ENCODE results near the gene FLVCR2.

FLVCR2 gene

GRCh38 chr14:75559045-75559444 is 19.4 kb upstream of the FLVCR2 start:
- Histone ChIP-seq H3F3A (ENCODE audit: control insufficient read depth, insufficient read depth) (no peaks in the 10 kb centered on the region), H3K79me2 (ENCODE audit: control insufficient read depth, low read length) (no peaks in the 10 kb centered on the region), H3K4me3 (ENCODE audit: low read length) (no peak overlapping the region), H3K36me3 (ENCODE audit: control insufficient read depth, low read length) (no peaks in the 10 kb centered on the region), H3K27ac (ENCODE audit: low read depth, low read length) (no peak overlapping the region), H3K4me1 (ENCODE audit: control insufficient read depth, low read length) (no peaks in the 10 kb centered on the region; the same call in 1 of the 2 replicates), H3K9me3 (ENCODE audit: control insufficient read depth, insufficient read depth, low read length) (no peaks in the 10 kb centered on the region), H4K20me1 (ENCODE audit: control insufficient read depth, insufficient read depth, low read depth, low read length) (no peaks in the 10 kb centered on the region), H3K9me2 (replicated peaks; ENCODE audit: control insufficient read depth, low read length) (no peaks in the 10 kb centered on the region), H3K4me2 (ENCODE audit: low read length) (no peak overlapping the region), H3K27me3 (ENCODE audit: control insufficient read depth, low read length) (peaks cover 27% of the 10 kb centered on the region)
- no peak for TF ChIP-seq EZH2phosphoT487 (IDR thresholded peaks at IDR 0.05; ENCODE audit: borderline replicate concordance, low read length)
- TF ChIP-seq, protein P1, sequence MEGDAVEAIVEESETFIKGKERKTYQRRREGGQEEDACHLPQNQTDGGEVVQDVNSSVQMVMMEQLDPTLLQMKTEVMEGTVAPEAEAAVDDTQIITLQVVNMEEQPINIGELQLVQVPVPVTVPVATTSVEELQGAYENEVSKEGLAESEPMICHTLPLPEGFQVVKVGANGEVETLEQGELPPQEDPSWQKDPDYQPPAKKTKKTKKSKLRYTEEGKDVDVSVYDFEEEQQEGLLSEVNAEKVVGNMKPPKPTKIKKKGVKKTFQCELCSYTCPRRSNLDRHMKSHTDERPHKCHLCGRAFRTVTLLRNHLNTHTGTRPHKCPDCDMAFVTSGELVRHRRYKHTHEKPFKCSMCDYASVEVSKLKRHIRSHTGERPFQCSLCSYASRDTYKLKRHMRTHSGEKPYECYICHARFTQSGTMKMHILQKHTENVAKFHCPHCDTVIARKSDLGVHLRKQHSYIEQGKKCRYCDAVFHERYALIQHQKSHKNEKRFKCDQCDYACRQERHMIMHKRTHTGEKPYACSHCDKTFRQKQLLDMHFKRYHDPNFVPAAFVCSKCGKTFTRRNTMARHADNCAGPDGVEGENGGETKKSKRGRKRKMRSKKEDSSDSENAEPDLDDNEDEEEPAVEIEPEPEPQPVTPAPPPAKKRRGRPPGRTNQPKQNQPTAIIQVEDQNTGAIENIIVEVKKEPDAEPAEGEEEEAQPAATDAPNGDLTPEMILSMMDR (IDR thresholded peaks at IDR 0.05; ENCODE audit: low read depth, low read length, poor library complexity, severe bottlenecking), result no peak

- H4K20me1 ChIP-seq (ENCODE audit: control insufficient read depth, insufficient read depth, low read depth, low read length), result no peaks in the 10 kb centered on the region
- H3K4me3 ChIP-seq (ENCODE audit: low read length), result no peak overlapping the region
- TF ChIP-seq EZH2phosphoT487 (IDR thresholded peaks at IDR 0.05; ENCODE audit: borderline replicate concordance, low read length), result no peak
- TF ChIP-seq, protein P1 (IDR thresholded peaks at IDR 0.05; ENCODE audit: low read depth, low read length, poor library complexity, severe bottlenecking), result no peak
- no peaks in the 10 kb centered on the region; the same call in 1 of the 2 replicates for H3K4me1 ChIP-seq (ENCODE audit: control insufficient read depth, low read length)
- H3K27me3 ChIP-seq (ENCODE audit: control insufficient read depth, low read length), result peaks cover 25% of the 10 kb centered on the region
- H3F3A ChIP-seq (ENCODE audit: control insufficient read depth, insufficient read depth), result no peaks in the 10 kb centered on the region
- H3K9me3 ChIP-seq (ENCODE audit: control insufficient read depth, insufficient read depth, low read length), result no peaks in the 10 kb centered on the region
- no peaks in the 10 kb centered on the region for H3K9me2 ChIP-seq (replicated peaks; ENCODE audit: control insufficient read depth, low read length)
- H3K79me2 ChIP-seq (ENCODE audit: control insufficient read depth, low read length), result no peaks in the 10 kb centered on the region
- H3K4me2 ChIP-seq (ENCODE audit: low read length), result no peak overlapping the region
- no peaks in the 10 kb centered on the region for H3K36me3 ChIP-seq (ENCODE audit: control insufficient read depth, low read length)
- no peak overlapping the region for H3K27ac ChIP-seq (ENCODE audit: low read depth, low read length)
These were observed 18.8 kb upstream of the FLVCR2 start for GRCh38 chr14:75559451-75560222.

DNA sequence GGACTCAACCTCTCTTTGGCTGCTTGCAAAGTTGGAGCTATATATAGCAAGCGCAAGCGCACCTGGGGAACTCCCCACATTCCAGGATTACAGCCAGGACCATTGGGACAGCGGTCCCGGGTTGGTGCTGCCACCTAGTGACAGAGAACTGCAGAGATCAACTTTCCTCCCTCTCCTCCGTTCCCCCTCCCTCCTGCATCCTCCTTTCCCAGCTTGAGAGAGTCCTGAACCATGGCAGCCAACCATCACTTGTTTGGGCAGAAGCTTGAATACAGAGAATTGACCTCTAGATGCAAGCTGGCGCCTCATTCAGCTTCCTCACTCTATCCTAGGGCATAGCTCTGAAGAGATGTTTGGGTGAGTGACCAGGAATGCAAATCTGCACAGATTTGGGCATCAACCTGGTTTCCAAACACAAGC is 17.4 kb upstream of the FLVCR2 start:
- no peak overlapping the region for H3K4me3 ChIP-seq (ENCODE audit: low read length)
- H3K4me2 ChIP-seq (ENCODE audit: low read length), result no peak overlapping the region
- no peaks in the 10 kb centered on the region for H3F3A ChIP-seq (ENCODE audit: control insufficient read depth, insufficient read depth)
- H3K27me3 ChIP-seq (ENCODE audit: control insufficient read depth, low read length), result peaks cover 28% of the 10 kb centered on the region
- H3K27ac ChIP-seq (ENCODE audit: low read depth, low read length), result no peak overlapping the region
- H3K4me1 ChIP-seq (ENCODE audit: control insufficient read depth, low read length), result no peaks in the 10 kb centered on the region; the same call in 1 of the 2 replicates
- no peaks in the 10 kb centered on the region for H3K9me2 ChIP-seq (replicated peaks; ENCODE audit: control insufficient read depth, low read length)
- no peak for TF ChIP-seq EZH2phosphoT487 (IDR thresholded peaks at IDR 0.05; ENCODE audit: borderline replicate concordance, low read length)
- TF ChIP-seq, protein P1 (IDR thresholded peaks at IDR 0.05; ENCODE audit: low read depth, low read length, poor library complexity, severe bottlenecking), result peak; percentile 94
- no peaks in the 10 kb centered on the region for H4K20me1 ChIP-seq (ENCODE audit: control insufficient read depth, insufficient read depth, low read depth, low read length)
- no peaks in the 10 kb centered on the region for H3K79me2 ChIP-seq (ENCODE audit: control insufficient read depth, low read length)
- no peaks in the 10 kb centered on the region for H3K36me3 ChIP-seq (ENCODE audit: control insufficient read depth, low read length)
- H3K9me3 ChIP-seq (ENCODE audit: control insufficient read depth, insufficient read depth, low read length), result no peaks in the 10 kb centered on the region

All from DOHH2 (cell line).